Panc1 (cell line): ENCODE data around the gene ROCK2. TPM values are rescaled to one million over a fixed set of nuclear protein-coding genes. Genes with fewer than 3 reads are reported as not detected.

ENCODE experiments used
- ATAC-seq: fragments of 200-7000 bp; cut with Tn5 transposase; 2 replicates; pipeline ENCODE4 v1.9.1; 2020; ENCODE audit warnings: mild to moderate bottlenecking, moderate library complexity
- BruUV-seq: library from RNA; stranded (reverse); fragments of 400-500 nt; replicated peaks from 2 replicates; lab custom pipeline; 2021; lab: Mats Ljungman, UMichigan
- CTCF ChIA-PET: fragments of 300-600 bp; sonication (Branson Sonifier 250); formaldehyde crosslinking; loops from one replicate; lab custom pipeline; 2022; ENCODE audit warnings: antibody characterized with exemption; lab: Charles Lee
- POLR2A ChIA-PET: fragments of 300-600 bp; sonication (Branson Sonifier 250); formaldehyde crosslinking; loops from one replicate; lab custom pipeline; 2022; ENCODE audit warnings: antibody characterized with exemption; lab: Charles Lee
- DNase-seq: peaks from one replicate; pipeline ENCODE4 v3.0.0-alpha.2; 2010; ENCODE audit warnings: low read depth, low spot score
- H3K27ac ChIP-seq: 2 replicates; pipeline ENCODE4 v1.5.1; 2011; ENCODE audit warnings: mild to moderate bottlenecking, low read length, inconsistent platforms
- H3K27me3 ChIP-seq: fragments of 200-500 bp; sonication (Bioruptor generic); 2 replicates; pipeline ENCODE4 v1.6.0; 2014; ENCODE audit warnings: low read length, inconsistent platforms; ENCODE audit not compliant: control insufficient read depth, insufficient read depth
- H3K36me3 ChIP-seq: fragments of 200-500 bp; sonication (Bioruptor generic); 2 replicates; pipeline ENCODE4 v1.5.1; 2014; ENCODE audit warnings: inconsistent platforms, mild to moderate bottlenecking, low read length, moderate library complexity; ENCODE audit not compliant: control insufficient read depth, insufficient read depth
- H3K4me1 ChIP-seq: 2 replicates; pipeline ENCODE4 v1.5.1; 2011; ENCODE audit warnings: inconsistent platforms, mild to moderate bottlenecking, low read length, moderate library complexity; ENCODE audit not compliant: control insufficient read depth, insufficient read depth
- H3K4me3 ChIP-seq, 2 experiments: 2 replicates each; pipeline ENCODE4 v1.5.1; 2011 to 2012; ENCODE audit warnings: low read depth in 2 of 2, low read length in 2 of 2, mild to moderate bottlenecking in 2 of 2, inconsistent platforms in 1 of 2, moderate library complexity in 1 of 2
- H3K9me3 ChIP-seq: fragments of 200-500 bp; sonication (Bioruptor generic); 2 replicates; pipeline ENCODE4 v1.5.1; 2014; ENCODE audit warnings: low read depth, mild to moderate bottlenecking, inconsistent platforms, low read length, moderate library complexity; ENCODE audit not compliant: control insufficient read depth, insufficient read depth
- CTCF ChIP-seq: fragments of 450-650 bp; IDR thresholded peaks from 2 replicates; pipeline ENCODE4 v1.5.1; 2017; ENCODE audit warnings: mild to moderate bottlenecking
- POLR2AphosphoS5 ChIP-seq: IDR thresholded peaks from 2 replicates; pipeline ENCODE4 v1.6.1; 2012; ENCODE audit warnings: mild to moderate bottlenecking, low read depth, low read length, moderate library complexity
- REST ChIP-seq, 2 experiments: IDR thresholded peaks; 2 replicates each; pipeline ENCODE4 v1.6.1; 2011 to 2012; ENCODE audit warnings: low read depth in 2 of 2, control low read depth in 1 of 2, low read length in 1 of 2, mild to moderate bottlenecking in 1 of 2, moderate library complexity in 1 of 2; ENCODE audit not compliant: insufficient read depth in 1 of 2
- SIN3A ChIP-seq: IDR thresholded peaks from 2 replicates; pipeline ENCODE4 v1.6.1; 2012; ENCODE audit warnings: low read depth, mild to moderate bottlenecking, low read length, moderate library complexity, borderline replicate concordance; ENCODE audit not compliant: insufficient read depth
- TCF7L2 ChIP-seq: IDR thresholded peaks from 2 replicates; pipeline ENCODE4 v1.6.1; 2011; ENCODE audit warnings: mild to moderate bottlenecking, low read depth, low read length, inconsistent platforms
- in situ Hi-C: cut with HindIII; loops from 2 replicates; pipeline ENCODE4 v1.10.0; 2016; ENCODE audit warnings: low sequenced_read_pairs, low pct_unique_long_range_greater_than_20kb
- intact Hi-C: fragments of 100-400 bp; cut with micrococcal nuclease; formaldehyde crosslinking; loops from one replicate; pipeline ENCODE4 v1.10.0; 2022; ENCODE audit not compliant: unreplicated experiment
- total RNA-seq: library from RNA; stranded (reverse); gene quantifications from one replicate; pipeline ENCODE4 v1.2.1, GENCODE V29; 2021; ENCODE audit not compliant: unreplicated experiment

Gene ROCK2
- total RNA-seq, 1 experiment from 2014 or later, result 47.9 TPM

- Histone ChIP-seq H3K9me3 (no peaks in the 10 kb centered on the region), H3K4me1 (no peaks in the 10 kb centered on the region; the same call in 1 of the 2 replicates), H3K4me3 (no peak overlapping the region), H3K27ac (no peak overlapping the region), H3K27me3 (no peaks in the 10 kb centered on the region), H3K36me3 (no peaks in the 10 kb centered on the region)
- intact Hi-C loops, result no loop called here
- TF ChIP-seq SIN3A, result no peak
- no peak for TF ChIP-seq TCF7L2
- POLR2A ChIA-PET, result no interaction called here
- in situ Hi-C loops, result no loop called here
- no TSS peak for BruUV-seq
- ATAC-seq (no peak), DNase-seq (no peak)
- CTCF ChIA-PET, result no interaction called here
These were observed 57.7 kb downstream of the ROCK2 start for GRCh38 chr2:11286749-11287148.

- no peak for DNase-seq
- H3K4me1 ChIP-seq, result no peaks in the 10 kb centered on the region; the same call in 1 of the 2 replicates
- H3K27ac ChIP-seq, result no peak overlapping the region
- in situ Hi-C loops (no loop called here), intact Hi-C loops (no loop called here)
- ChIA-PET CTCF (no interaction called here), POLR2A (no interaction called here)
- BruUV-seq, result no TSS peak
- H3K9me3 ChIP-seq, result no peaks in the 10 kb centered on the region
- ATAC-seq, result no peak
- H3K4me3 ChIP-seq, result no peak overlapping the region
- H3K36me3 ChIP-seq, result no peaks in the 10 kb centered on the region
- no peaks in the 10 kb centered on the region for H3K27me3 ChIP-seq
- TF ChIP-seq CTCF, result no peak
- TF ChIP-seq SIN3A, result no peak
- no peak for TF ChIP-seq POLR2AphosphoS5
- TF ChIP-seq TCF7L2, result no peak
- no peak for TF ChIP-seq REST (IDR thresholded peaks at IDR 0.05; ENCODE audit: insufficient read depth in 1 of 2, low read depth in 2 of 2, low read length in 1 of 2)
These were observed 58.1 kb downstream of the ROCK2 start for GRCh38 chr2:11286323-11286722.

DNA sequence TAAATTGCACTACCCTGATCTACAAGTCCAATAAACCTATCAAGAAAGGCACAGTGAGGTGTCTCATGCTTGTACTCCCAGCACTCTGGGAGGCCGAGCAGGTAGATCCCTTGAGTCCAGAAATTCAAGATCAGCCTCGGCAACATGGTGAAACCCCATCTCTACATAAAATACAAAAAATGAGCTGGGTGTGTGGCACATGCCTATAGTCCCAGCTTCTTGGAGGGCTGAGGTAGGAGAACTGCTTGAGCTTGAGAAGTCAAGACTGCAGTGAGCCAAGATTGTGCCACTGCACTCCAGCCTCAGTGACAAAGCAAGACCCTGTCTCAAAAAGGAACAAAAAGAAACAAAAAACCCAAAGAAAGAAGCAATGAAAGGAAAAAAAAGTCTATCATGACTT is 58.9 kb downstream of the ROCK2 start:
- CTCF ChIA-PET, result no interaction called here

More for the DNA sequence above, 58.9 kb downstream of the ROCK2 start:
- DNase-seq, result no peak
- Histone ChIP-seq H3K27me3 (no peaks in the 10 kb centered on the region), H3K9me3 (no peaks in the 10 kb centered on the region), H3K36me3 (no peaks in the 10 kb centered on the region), H3K27ac (no peak overlapping the region), H3K4me1 (no peaks in the 10 kb centered on the region; the same call in 1 of the 2 replicates), H3K4me3 (no peak overlapping the region)
- ATAC-seq, result no peak
- in situ Hi-C loops, result no loop called here
- intact Hi-C loops, result no loop called here
- TF ChIP-seq SIN3A, result no peak
- TF ChIP-seq CTCF, result no peak
- no peak for TF ChIP-seq REST (IDR thresholded peaks at IDR 0.05; ENCODE audit: insufficient read depth in 1 of 2, low read depth in 2 of 2, low read length in 1 of 2)
- TF ChIP-seq TCF7L2, result no peak
- TF ChIP-seq POLR2AphosphoS5, result no peak
- BruUV-seq, result no TSS peak
- POLR2A ChIA-PET, result interaction anchor here (0.6 kb wide), 1 partner anchor 444 kb away, joined by 3 read pairs; no protein-coding TSS in a partner anchor
